SH-SY5Y (cell line): ENCODE measurements around the gene TEX29.

ENCODE experiments used
- GATA2 ChIP-seq: IDR thresholded peaks from 2 replicates; pipeline ENCODE4 v1.6.1; 2011; ENCODE audit warnings: mild to moderate bottlenecking, low read depth, low read length
- GATA3 ChIP-seq: IDR thresholded peaks from 2 replicates; pipeline ENCODE4 v1.6.1; 2011; ENCODE audit warnings: low read depth, mild to moderate bottlenecking, low read length, moderate library complexity

GRCh38 chr13:111287201-111287600 lies 33.2 kb upstream of the TEX29 start:
- TF ChIP-seq GATA2 (no peak), GATA3 (no peak)
